HG02970 (cell line): ENCODE measurements around the gene ANKFY1.
"Not testable (repeated sequence)": the region's sequence is repeated elsewhere in the genome, so short reads cannot be mapped to it uniquely, and the experiment has no call there.

Source experiments
- ATAC-seq: cut with Tn5 transposase; IDR thresholded peaks from one replicate; pipeline ENCODE4 v1.9.1; 2021; ENCODE audit warnings: mild to moderate bottlenecking, moderate library complexity, moderate number of reproducible peaks; ENCODE audit not compliant: unreplicated experiment, low FRiP score

ANKFY1 gene

DNA sequence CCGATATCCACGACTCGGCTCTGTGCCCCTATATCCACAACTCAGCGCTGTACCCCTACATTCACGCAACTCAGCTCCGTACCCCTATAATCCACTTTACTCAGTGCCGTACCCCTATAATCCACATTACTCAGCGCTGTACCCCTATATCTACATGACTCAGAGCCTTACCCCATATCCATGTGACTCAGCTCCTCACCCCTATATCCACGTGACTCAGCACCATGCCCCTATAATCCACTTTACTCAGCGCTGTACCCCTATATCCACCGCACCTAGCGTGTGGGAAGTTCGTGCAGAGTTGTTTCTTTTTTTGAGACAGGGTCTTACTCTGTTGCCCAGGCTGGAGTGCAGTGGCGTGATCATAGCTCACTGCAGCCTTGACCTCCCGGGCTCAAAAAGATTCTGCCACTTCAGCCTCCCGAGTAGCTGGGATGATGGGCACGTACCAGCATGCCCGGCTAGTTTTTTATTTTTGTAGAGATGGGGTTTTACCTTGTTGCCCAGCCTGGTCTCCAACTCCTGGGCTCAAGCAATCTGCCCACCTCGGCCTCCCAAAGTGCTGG is 103.4 kb downstream of the ANKFY1 start:
- no peak for ATAC-seq

DNA sequence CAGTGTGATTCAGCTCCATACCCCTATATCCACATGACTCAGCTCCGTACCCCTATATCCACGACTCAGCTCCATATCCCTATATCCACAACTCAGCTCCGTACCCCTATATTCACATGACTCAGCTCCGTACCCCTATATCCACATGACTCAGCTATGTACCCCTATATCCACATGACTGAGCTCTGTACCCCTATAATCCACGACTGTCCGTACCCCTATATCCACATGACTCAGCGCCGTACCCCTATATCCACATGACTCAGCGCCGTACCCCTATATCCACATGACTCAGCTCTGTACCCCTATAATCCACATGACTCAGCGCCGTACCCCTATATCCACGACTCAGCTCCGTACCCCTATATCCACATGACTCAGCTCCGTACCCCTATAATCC is 104.0 kb downstream of the ANKFY1 start:
- ATAC-seq: no peak

DNA sequence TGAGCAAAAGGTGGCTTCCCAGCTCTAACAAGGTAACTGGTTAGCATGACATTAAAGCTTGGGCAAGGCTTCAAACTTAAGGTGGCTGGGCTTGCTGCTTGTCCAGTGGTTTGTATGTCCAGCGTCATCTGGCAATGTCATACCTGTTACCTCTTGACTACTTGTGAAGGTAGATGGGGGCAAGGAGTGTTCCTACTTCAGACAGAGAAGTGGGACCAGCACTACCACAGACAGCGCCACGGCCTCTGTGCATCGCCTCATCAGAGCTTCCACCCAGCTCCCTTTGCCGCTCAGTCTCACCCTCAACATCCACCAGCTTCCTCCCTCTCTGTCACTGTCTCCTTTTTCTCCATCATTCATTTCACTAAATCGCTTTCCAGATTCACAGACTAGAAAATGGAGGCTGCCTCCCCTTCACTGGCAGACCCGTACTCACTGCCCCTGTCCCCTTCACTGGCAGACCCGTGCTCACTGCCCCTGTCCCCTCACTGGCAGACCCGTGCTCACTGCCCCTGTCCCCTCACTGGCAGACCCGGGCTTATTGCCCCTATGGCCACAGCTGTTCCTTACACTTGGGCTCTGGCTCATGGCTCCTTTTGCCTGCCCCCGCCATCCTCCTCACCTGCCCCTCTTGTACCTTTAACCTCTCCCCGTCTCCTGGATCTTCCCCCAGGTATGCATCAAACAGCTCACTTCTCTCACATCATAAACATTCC is 106.0 kb downstream of the ANKFY1 start:
- no peak for ATAC-seq

DNA sequence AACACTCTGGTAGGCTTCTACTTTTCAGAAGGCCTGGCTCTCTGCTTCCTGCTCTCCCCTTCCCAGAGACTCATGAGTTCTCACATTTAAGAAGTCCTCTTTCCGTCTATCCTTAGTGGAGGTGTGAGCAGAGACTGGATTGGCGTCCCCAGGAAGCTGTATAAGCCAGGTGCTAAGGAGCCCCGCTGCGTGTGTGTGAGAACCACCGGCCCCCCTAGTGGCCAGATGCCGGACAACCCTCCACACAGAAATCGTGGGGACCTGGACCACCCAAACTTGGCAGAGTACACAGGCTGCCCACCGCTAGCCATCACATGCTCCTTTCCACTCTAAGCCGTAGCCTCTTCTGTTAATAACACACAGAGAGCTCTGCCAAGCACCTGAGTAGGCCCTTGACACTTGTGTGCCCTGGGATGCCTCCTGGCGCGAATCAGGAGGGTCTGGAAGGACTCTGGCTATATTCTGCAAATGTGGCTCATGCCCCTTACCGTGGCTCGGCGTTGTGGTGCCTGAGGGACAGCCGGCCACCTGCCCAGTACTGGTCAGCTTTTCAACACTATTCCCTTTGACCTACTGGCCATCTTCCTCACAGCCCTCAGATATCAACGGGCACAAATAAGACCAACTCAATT is 106.9 kb downstream of the ANKFY1 start:
- no peak for ATAC-seq

DNA sequence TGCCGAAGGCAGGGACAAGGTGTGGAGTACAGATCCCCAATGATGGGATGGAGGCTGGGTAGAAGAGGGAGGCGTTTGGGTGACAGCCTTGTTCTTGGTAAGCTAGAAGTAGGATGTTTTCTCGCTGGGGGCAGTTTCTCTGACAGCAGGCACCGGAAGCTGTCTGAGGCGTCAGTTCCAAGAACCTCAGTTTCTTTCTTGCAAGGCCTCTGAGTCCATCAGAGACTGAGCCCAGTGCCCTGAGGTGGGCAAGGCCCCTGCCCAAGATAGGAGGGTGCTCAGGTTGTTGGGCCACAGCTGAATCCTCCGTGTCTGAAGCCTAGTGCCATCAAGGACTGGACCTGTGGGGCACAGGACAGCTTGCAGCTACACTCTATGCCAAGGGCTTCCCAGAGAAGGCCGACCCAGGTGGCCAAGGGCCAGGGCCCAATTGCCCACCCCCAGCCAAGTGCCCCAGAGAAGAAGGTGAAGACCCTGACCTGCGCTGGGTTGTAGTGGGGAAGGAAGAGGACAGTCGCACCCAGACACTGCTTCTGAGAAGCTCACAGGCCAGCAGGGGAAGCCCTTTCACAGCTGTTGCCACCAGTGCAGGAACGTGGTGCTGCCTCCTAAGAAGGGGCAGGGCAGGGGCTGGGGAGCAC is 107.7 kb downstream of the ANKFY1 start:
- no peak for ATAC-seq

DNA sequence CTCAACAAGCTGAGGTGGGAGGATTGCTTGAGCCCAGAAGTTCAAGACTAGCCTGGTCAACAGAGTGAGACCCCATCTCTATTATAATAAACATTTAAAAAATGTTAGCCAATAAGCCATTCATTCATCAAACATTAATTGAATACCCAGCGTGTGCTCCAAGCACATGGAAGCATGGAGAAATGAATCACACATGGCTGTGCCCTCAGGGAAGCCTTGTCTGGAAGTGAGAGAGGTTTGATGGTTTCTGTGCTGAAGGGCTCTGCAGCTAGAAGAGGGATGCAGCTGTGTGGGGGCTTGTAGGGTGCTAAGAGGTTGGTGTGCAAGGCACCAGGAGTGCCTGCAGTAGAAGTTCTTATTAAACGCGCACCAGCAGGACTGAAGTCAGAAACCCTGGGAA is 109.6 kb downstream of the ANKFY1 start:
- no peak for ATAC-seq

DNA sequence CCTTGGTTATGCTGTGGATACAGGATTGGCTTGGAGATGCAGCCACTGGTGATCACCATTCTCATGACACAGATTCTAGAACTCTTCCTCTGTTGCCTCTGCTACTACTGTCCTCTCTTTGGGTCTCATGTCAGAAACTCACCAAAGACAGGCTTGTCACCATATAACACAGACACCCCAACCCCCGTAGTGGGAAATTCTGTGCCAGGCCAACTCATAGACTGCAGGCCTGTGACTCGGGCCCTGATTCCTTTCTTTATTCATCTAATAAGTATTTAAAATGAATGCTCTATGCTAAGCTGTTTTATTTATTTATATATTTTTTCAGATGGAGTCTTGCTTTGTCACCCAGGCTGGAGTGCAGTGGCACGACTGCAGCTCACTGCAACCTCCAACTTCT is 111.3 kb downstream of the ANKFY1 start:
- no peak for ATAC-seq

DNA sequence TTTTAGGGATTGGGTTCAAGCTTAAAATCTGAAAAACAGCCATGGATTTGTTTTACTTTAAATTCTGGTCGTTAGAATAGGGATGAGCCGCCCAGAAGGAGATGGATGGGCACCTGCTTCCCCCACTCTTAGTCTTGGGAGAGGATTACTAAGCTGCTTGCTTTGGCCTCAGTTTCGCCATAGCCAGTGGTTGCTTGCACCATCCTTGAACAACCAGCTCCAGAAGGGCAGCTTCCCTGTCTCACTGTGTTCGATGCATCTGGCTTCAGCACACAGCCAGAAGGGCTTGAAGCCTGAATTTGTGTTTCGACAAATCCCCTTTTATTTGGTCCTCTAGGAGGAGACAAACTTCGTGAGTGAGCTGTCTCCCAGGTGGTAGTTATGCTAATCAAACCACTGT is 113.7 kb downstream of the ANKFY1 start:
- no peak for ATAC-seq

DNA sequence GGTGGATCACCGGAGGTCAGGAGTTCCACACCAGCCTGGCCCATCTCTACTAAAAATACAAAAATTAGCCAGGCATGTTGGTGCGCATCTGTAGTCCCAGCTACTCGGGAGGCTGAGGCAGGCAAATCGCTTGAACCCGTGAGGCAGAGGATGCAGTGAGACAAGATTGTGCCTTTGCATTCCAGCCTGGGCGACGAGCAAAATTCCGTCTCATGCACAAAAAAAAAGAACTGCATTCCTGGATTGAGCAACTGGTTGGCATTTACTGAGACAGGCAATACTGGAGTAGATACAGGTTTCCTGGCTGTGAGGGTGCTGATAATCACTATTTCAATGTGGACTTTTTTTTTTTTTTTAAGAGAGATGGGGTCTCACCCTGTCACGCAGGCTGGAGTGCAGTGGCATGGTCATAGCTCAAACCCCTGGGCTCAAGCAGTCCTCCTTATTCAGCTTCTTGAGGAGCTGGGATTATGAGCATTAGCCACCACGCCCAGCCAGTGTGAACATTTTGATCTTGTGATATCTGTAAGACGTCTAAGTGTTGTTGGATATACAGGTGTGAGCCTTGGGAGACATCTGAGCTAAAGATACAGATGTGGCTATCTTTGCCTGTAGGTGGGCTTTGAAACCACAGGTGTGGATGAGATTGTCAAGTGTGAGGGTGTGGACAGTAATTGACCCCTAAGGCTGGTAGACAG is 115.0 kb downstream of the ANKFY1 start:
- no peak for ATAC-seq

DNA sequence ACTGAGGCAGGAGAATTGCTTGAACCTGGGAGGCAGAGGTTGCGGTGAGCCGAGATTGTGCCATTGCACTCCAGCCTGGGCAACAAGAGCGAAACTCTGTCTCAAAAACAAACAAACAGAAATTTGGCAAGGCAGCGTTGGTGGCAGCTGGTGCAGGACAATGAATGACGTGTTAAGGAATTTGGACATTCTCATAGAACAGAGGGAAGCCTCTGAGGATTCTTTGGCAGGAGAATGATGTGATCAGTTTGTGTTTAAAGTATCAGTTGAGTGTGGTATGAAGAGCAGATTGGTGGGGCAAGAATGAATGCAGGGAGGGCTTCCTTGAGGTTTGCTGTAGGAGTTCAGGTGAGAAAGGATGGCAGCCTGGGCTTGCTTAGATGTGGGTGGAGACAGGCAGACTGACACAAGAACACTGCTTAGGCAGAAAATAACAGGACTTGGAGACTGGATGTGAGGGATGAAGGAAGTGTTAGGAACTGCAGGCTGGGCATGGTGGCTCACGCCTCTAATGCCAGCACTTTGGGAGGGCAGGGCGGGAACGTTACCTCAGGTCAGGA is 115.9 kb downstream of the ANKFY1 start:
- ATAC-seq: no peak

DNA sequence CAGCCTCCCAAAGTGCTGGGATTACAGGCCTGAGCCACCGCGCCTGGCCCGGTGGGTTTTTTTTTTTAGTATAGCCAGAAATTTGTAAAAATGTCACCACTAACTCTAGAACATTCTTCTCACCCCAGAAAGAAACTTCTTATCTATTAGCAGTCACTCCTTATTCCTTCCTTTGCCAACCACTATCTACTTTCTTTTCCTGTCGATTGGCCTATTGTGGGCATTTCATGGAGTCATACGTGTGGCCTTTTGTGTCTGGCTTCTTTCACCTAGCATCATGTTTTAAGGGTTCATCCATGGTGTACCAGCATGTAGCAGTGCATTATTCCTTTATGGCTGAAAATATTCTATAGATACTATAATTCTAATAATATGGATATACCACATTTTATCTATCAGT is 117.1 kb downstream of the ANKFY1 start:
- ATAC-seq: no peak

DNA sequence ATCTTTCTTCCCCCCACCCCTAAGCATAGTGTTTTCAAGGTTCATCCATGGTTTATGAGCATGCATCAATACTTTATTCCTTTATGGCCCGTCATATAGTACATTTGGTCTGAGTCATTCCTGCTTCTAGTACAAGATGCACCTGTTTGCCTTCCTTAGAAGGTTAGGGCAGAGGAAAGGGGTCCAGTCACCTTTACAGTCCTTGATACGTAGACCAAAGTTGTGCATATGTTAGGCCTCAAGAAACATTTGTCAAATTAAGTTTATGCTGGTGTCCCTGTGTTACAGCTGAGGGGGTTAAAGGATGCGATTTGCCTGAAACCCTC is 119.4 kb downstream of the ANKFY1 start:
- ATAC-seq: no peak

DNA sequence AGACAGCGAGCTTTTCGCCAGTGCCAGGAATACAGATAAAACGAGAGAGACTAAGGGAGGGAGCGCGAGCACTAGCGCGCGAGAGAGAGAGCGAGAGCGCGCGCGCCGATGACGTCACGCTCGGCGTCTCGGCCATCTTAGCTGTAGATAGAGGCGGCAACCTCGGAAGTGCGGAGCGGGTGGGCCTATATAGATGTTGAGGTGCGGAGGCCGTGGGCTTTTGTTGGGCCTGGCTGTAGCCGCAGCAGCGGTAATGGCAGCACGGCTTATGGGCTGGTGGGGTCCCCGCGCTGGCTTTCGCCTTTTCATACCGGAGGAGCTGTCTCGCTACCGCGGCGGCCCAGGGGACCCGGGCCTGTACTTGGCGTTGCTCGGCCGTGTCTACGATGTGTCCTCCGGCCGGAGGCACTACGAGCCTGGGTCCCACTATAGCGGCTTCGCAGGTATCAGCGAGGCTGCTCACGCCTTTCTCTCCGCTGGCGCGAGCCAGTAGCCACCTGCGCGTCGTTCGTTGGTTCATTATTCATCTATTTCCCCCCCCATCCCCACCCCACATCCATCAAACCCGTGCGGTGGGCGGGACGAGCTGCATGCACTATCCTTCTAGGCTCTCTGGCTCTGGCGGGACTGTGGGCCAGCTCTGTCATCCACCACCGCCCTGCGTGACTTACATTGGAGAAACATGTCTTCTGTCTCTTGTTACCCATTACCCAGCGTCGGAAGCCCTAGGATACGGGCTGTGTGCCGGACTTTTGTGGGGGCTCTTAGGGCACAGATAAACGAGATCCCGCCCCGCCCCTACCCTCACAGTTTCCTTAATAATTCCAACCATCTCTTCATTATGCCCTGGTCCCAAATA is 120.0 kb downstream of the ANKFY1 start:
- peak; percentile 61 for ATAC-seq

DNA sequence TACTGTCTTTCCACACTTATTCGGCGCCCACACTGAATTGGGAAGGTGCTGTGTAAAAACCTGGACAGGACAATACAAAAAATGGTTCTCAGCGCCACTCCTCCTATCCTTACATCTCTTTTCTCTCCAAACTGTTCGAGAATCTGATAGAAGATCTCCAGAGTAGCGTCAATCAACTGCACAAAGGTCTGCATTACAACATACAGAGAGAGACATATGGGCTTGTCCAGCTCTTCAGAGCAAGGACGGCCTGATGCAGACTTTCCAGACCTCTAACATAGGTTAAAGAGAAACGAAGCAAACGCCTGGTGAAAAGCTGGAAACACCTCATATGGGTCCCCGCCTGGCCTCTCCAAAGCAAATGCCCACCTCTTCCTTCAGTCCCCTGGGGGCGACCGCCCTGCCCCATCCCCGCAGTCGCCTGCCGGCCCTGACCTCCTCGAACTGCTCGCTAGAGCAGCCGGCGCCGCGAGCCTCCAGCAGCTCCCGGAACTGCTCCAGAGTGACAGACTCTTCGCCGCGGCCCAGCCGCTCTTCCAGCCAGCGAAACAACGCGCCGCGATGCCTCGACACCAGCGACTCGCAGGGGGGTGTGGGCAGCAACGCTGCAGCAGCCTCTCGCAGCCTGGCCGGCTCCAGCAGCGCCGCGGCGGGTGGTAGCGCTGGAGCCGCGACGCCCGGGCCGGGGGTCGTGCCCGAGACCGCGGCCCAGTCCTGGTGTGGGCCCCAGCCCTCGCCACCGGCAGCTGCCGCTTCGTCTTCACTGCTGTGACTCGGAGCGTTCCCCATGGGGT is 121.5 kb downstream of the ANKFY1 start:
- no peak for ATAC-seq

DNA sequence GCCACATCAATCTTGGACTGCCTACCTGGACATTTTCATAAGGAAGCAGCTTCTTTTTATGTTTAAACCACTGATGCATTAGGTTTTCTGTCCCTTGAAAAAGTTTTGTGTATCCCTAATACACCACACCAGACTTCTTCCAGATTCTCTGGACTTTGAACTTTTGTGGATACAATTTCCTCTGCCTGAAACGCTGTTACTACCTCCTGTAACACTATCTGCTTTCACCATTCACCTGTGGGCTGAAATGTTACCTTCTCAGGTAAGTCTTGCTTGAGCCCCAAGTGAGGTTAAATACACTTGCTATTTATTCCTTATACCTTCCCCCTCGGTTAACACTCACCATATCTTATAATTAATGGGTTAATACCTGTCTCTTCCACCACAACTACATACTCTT is 123.7 kb downstream of the ANKFY1 start:
- ATAC-seq: no peak

DNA sequence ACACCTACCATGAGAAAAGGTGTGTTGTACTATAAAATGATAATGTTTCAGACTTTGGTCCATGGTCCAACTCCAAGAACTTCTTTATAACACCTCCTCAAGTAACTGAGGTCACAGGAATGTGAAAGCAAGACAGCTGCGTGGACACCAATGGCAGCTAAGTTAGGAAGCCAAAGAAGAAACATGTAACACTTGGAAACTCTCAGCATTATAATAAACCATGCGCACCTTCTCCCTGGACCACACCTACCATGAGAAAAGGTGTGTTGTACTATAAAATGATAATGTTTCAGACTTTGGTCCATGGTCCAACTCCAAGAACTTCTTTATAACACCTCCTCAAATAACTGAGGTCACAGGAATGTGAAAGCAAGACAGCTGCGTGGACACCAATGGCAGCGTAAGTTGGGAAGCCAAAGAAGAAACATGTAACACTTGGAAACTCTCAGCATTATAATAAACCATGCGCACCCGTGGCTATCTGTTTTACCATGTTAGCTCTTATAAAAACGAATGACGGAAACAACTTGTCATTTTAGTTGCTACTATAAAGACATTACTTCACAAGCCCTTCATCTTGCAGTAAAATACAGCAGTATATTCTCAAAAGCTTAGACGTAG is 124.8 kb downstream of the ANKFY1 start:
- ATAC-seq: not testable (repeated sequence)

DNA sequence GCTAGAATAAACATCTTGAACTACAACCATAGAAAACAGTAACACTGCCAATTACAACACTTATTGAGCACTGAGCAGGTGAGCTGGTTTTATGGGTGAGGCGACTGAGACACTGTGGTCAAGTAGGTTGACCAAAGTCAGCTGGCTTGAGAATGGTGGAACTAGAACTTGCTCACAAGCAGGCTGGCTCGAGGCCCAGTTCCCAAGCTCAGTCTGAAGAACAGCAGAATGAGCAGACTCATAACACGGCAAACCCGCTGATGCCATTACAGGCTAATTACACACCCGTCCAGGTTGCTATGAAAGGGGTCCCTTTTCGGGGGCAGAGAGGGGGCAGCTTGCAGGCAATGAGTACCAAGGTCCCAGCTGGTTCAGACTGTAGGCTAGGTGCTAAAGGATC is 127.4 kb downstream of the ANKFY1 start:
- no peak for ATAC-seq

DNA sequence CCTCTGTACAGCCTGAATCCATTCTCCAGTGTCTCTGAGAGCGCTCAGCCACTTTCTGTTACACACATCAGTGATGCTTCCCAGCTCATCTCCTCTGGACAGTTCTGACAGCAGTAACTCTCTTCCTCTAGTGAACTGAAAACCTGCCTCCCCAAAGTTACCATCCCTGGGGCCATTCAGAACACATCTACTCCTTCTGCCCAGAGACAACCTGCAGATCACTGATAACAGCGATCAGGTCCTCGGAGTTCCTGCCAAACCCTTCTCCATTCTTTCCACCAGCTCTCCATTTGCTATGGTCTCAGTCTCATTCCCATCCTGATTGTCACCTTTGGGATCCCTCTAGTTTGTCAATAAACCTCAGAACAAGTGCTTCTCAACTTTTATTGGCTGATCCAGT is 128.3 kb downstream of the ANKFY1 start:
- ATAC-seq: no peak

DNA sequence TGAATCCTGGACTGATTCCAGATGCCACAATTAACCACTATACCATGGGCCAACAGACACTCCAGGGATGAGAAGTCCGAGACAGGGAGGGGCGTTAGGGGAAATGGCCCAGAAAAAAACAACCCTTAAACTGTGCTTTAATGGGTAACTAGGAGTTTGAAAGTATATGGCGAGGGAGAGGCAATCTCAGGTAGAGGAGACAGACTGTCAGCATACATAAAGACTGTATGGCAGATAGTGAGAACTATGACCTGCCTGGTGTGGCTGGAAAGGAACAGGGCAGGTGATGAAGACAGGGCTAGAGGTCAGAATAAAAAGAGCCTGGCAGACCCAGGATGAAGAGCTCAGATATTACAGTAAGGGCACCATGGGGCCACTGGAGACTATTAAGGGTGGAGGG is 129.1 kb downstream of the ANKFY1 start:
- no peak for ATAC-seq
